ENCODE data around the gene ATP6V0B.
A peak's percentile ranks its signal among the peaks of the same experiment; 100 is the strongest.

Gene ATP6V0B

DNA sequence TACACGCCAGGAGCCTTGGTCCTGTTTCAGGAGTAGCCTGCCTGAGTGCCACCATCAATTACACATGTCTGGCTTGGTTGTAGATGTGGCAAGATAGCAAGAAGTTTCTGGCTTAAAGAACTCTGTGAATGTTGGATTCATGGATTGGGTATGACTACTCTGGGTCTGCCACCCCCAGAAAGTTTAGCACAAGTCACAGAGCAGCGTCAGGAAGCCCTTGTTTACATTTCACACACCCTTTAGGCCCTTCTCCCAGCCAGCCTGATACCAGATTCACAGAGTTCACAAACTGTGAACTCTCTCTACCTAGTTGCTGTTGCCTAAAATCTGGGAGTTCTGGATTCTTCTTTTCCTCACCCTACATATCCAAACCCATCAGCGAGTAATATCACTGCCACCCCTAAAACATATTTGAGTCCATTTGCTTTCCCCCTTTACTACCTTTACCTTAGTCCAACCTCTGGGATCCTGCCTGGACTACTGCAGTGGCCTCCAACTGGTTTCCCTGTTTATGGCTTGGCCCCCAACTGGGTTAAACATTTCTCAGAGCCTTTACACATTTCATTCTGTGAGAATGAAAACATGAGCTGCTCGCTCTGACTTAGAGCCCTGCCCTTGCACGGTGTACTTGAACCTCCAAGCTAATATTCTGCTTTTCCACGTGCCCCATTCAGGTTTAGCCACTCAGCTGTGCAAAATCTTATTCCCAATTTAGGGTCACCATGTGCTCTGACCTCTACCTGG, 12.6 kb downstream of the ATP6V0B start:
- no peak for DNase-seq

DNA sequence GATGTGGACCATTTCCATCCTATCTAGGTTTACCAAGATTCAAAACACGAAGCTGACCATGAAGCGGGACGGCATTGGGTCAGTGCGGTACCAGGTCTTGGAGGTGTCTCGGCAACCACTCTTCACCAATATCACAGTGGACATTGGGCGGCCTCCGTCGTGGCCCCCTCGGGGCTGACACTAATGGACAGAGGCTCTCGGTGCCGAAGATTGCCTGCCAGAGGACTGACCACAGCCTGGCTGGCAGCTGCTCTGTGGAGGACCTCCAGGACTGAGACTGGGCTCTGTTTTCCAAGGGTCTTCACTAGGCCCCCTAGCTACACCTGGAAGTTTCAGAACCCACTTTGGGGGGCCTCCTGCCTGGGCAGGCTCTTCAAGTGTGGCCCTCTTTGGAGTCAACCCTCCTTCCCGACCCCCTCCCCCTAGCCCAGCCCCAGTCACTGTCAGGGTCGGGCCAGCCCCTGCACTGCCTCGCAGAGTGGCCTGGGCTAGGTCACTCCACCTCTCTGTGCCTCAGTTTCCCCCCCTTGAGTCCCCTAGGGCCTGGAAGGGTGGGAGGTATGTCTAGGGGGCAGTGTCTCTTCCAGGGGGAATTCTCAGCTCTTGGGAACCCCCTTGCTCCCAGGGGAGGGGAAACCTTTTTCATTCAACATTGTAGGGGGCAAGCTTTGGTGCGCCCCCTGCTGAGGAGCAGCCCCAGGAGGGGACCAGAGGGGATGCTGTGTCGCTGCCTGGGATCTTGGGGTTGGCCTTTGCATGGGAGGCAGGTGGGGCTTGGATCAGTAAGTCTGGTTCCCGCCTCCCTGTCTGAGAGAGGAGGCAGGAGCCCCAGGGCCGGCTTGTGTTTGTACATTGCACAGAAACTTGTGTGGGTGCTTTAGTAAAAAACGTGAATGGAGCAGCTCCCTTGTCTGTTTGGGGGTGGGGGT, 15.8 kb downstream of the ATP6V0B start:
- DNase-seq: no peak

DNA sequence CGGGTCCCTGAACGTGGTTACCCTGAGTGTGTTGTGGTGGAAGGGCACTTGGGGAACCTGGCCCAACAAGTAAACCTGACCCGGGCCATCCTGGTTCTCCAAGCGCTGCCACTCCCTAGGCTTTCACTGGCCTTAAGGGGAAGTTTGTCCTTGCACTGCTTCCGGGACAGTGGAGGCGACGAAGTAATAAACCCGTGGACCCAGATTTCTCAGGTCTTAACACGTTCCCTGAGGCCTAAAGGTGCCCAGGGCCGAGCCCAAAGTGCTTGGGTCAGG, 16.4 kb downstream of the ATP6V0B start:
- DNase-seq: no peak

DNA sequence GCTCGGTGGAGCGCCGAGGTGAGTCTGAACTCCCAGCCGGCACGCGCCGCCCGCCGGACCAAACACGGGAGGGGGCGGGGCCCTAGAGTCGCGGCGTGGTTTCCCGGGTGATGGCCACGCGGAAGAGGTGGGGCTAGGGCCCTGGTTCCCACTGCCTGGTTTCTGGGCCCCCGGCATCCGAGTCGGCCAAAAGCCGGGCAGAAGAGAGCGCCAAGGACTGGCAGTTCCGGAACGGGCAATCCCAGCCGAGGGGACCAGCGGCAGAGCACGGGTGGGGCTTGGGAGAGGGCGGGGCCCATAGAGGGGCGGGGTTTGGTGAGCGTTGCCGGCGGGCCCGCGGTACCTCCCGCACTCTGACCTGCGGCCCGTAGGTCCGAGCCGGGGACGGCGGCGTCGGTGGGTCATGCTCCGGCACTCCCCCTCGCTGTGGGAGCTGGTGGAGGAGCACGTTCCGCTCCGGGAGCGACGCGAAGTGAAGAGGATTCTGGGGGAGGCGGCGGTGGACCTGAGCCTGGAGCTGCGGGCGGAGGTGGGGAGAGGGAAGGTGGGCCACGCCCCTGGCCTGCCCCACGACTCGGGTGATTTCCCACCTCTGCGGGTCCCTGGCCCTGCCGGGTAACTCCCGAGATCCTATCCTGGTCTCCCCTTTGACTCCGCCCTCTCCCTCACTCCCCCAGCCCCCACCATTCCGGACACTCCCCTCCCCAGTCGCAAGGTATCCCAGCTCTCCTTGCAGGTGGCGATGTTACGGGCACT, 16.9 kb downstream of the ATP6V0B start, which contains the start of gene CCDC24:
CCDC24 (plus strand) TSS at position 124 of the 756 bp plus-strand sequence; CDS start at position 404, 280 bp downstream.
- peak; percentile 67 for DNase-seq

DNA sequence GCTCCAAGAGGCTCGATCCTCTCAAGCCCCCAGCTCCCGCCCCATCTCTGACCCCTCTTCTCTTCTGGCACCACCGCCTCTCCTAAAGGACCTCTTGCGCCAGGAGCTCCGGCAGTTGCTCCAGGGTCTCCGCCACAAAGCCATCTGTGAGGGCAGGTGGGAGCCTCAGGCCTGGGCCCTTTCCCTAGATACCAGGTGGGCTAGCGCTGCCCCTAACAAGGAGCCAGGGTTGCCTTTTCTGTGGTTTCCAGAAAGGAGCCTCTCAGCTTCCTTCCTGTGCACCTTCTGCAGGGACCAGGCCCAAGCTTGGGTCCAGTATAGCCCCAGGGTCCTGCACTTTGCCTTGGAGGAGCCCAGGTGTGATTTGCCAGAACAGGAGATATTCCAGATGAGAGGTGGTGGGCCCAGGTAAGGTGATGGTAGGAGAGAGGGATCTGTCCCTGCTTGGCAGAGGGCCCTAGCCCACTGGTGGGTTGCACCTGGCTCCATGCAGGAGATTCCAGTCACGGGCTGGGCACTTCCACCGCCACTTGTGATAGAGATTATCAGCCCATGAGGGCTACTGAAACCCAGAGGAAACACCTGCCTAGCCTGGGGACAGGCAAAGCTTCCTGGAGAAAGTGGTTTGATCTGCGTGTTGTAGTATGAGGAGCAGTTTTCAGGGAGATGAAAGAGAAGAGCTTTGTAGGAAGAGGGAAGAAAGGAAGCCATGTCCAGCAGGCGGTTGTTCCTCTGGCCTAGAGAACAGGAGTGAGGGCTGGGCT, 17.7 kb downstream of the ATP6V0B start:
- DNase-seq: no peak

DNA sequence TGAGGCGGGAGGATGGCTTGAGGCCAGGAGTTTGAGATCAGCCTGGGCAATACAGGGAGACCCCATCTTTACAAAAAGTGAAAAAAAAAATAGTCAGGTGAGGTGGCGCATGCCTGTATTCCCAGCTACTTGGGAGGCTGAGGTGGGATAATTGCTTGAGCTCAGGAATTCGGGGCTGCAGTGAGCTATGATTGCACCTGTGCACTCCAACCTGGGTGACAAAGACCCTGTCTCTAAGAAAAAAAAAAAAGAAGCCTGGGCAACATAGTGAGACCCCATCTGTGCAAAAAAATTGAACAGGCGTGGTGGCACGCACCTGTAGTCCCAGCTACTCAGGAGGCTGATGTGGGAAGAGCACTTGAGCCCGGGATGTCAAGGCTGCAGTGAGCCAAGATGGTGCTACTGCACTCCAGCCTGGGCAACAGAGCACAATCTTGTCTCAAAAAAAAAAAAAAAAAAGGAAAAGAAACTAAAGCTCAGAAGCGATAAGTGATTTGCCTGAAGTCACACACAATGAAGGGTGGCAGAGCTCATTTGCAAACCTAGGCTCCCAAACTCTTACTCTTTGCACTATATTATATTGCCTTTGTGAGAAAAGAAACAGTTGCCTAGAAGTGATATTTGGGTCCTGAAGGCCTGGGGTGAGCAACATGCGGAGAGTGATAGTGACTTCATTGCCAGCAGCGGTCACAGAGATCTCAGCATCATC, 18.6 kb downstream of the ATP6V0B start:
- no peak for DNase-seq

DNA sequence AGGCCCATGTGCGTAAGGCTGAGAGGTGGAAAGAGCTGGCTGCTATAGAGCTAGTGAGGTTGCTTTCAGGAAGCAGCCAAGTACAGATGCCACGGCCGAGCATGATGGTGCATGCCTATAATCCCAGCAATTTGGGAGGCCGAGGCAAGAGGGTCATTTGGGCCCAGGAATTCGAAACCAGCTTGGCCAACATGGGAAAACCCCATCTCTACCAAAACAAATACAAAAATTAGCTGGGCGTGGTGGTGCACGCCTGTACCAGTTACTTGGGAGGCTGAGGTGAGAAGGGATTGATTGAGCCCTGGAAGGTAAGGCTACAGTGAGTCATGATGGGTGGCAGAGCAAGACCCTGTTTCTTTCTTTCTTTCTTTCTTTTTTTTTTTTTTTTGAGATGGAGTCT, 19.3 kb downstream of the ATP6V0B start:
- no peak for DNase-seq

DNA sequence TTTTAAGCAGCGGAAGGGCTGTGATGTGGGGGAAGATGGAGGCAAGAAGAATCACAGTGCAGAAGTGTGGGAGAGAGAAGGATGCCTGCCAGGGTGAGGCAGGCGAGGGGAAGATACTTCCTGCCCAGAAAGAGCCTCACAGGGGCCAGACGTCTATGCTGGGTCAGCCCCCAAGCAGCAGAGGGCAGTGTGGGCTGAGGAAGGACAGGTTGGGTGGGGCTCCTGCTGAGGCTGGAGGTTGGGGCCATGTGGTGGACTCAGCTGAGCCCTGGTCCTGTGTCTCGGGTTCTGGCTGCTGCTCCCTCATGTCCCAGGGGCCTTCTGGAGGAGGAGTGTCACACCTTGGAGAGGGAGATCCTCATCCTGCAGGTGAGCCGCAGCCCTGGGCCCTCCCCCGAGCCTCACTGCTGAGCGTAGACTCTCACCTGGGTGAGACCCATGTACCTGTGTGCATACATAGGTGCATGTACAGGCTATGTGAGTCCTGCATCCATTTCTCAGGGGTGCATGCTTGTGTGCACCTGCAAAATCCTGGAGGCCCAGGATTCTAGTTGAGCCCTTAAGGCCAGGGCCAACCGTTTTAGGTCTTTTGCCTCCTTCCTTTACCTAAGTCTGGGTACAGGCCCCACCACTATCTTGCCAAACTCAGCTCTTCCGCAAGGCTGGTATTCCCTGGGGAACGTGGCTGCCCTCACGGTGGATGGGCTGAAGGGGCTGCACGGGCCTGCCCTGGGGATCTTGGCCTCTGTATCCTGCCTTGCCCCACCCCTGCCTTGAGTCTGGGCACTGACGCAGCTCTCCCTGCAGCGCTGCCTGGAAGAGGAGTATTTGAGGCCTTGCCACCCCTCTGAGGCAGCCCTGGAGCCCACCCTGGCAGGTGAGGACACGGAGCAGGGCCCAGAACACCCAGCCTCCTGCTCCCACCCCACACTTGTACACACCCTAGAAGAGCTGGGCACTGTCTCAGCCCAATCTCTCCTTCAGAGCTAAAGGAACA, 20.3 kb downstream of the ATP6V0B start:
- DNase-seq: no peak

DNA sequence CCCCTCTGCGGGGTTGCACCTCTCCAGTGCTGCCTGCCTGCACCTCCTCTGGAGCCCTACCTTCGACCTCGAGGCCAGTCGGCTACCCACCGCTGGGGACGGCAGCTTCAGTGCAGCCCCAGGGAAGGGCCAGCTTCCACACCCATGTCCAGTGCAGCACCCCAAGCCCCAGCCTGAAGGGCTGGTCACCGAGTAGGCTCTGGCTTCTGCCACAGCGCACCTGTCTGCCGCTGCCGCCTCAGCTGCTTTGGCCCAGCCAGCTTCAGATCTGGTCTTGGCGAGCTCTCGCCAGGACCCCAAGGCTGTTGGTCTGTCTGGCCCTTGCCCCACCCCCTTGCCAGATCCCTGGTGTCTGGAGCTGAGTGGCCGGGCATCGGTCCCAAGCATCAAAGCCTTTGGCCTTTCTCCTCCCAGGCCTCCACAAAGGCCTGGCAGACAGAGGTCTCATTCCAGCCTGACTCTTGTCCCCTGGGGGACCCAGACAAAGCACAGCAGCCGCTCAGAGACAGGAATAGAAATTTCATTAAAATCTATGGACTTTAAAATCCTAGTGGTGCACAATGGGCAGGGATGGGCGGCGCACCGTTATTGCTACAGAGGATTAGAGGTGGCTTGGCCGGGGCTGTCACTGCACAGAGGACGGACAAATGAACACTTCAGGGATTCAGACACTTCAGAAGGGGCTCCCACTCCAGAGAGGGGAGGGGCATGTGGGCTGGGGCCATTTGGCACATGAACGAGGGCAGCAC, 21.4 kb downstream of the ATP6V0B start:
- no peak for DNase-seq

DNA sequence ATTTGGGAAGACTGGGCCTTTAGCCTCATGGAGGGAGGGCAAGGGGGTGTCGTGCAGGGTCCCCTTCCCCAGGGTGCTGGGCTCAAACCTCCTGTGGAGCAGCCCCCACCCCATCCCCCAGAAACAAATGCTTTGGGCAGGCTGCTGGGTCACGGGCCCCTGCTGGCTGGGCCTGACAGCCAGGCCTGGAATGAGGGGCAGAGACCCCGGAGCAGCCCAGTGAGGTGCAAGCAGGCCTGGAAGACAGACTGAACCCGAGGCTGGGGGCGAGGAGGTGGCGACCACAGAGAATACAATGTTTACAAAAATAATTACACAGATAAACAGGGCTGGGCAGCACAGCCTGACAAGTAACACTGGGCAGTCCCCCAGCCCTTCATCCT, 22.0 kb downstream of the ATP6V0B start:
- DNase-seq: no peak

DNA sequence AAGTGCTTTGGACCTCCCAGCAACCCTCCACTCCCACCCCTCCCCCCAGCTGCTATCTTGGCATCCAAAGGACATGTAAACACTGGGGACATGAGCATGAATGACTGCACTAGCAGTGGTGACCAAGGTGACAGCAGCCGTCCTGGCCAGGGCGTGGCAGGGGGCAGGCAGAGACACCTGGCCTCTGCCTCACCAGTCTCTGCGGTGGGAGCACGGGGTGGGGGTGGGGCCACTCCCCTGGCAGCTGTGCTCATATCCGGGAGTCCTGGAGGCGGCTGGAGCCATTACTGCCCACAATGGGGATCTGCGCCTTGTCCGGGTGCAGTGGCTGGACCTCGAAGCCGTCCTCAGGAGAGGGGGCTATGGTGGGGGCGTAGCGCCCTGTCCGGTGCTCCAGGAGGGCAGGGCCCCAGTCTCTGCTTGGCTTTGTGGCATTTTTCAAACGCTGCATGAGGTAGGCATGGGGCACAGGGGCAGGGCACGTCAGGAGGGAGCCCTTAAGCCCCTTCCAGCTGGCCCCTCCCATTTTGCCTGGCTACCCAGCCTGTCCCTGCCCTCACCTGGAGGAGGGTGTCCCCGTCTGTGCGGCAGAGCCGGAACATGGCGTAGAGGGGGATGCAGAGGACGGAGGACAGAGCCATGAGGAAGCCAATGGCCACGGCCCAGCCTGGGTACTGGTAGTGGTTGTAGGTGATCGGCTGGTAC, 22.7 kb downstream of the ATP6V0B start:
- no peak for DNase-seq

DNA sequence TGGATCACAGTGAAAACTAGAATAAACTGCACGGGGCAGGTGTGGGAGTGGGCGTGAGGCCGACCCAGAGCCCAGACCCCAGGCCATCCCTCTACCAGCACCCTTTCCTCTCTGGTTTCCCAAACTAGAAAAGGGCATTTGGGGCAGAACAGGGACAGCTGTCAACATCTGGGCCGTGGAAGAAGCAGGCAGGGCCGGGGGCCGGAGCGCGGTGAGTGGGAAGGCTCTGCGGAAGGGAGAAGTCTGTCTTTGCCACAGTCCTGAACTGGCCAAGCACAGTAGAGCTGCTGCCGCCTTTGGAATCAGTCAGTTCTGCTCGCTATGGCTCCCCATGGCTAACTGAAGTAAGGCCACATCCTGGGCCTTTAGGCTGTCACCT, 23.2 kb downstream of the ATP6V0B start:
- DNase-seq: no peak

DNA sequence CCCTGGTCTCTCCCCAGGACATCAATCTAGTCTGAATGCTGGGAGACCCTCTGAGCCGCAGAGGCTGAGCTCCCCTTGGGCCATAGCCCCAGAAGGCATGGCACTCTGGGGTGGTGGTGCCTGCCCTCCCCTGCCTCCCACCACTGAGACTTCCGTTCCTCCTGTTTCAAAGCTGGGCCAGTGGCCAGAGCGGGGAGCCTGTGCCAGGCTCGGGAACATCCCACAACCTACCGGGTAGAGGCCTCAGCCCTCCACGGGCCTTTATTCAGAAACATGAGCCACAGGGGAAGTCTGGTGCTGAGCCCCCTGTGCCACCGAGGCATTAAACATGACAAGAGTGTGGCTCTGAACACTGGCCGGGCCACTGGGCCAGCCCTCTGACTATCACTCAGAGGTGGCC, 24.7 kb downstream of the ATP6V0B start:
- DNase-seq: no peak

DNA sequence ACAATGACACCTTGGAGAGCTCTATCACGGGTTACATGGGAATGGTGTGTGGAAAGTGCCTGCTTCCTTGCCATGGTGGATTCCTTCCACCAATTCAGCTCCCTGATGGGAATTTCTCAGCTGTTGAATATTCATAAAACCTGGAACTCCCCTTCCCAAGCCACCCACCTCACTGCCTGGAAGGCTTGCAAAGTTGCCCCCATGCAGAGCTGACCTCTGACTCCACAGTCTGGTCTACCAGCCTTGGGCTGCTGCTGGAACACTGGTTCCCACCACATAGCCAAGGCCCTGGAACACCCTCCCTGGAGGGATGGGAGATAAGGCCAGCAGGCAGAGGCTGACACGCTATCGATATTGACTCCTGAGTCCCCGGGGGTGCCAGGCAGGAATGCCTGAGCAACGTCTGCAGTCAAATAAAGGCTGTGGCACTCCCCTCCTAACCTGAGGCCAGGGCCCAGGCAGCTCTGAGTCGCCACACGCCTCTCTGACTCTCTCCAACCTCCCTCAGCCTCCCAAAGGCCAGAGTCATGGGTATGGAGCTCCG, 25.4 kb downstream of the ATP6V0B start:
- no peak for DNase-seq

DNA sequence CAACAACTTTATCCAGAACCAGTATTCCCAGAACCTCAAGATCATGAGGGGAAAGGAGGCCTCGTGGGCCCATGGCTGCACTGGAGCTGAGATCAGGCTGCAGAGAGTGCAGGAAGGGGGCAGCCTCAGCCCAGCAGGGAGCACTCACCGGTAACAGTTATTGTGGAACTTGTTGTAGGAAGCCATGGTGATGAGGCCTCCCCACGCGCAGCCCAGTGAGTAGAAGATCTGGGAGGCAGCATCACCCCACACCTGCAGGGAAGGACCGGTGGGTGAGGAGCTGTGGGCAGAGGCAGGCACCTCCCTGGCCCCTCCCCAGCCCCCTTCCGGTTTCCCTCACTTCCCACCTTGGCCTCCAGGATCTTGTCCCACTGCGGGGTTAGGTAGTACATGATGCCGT, 27.4 kb downstream of the ATP6V0B start:
- DNase-seq: no peak

DNA sequence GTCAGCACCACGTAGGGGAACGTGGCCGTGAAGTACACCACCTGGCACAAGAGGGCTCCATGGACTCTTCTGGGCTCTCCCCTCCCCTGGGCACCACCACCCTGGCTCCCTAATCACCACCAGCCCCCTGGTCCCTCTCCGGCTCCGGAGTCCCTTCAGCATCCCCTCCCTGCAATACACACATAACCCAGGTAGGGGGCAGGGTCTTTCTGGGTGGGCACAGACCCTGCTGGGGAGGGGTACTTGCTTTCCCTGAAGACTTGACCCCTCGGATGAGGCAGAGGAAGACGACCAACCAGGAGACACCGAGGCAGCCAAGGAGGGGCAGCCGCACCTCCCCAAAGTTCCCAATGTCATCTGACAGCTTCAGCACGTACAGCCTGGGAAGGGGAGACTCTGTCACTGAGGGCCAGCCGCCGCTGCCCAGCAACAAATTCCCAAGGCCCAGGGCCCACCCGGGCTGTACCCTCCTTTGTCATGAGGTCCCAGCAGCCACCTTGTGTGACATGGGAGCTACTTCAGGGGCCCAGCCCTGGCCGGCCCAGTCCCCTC, 27.9 kb downstream of the ATP6V0B start:
- no peak for DNase-seq

DNA sequence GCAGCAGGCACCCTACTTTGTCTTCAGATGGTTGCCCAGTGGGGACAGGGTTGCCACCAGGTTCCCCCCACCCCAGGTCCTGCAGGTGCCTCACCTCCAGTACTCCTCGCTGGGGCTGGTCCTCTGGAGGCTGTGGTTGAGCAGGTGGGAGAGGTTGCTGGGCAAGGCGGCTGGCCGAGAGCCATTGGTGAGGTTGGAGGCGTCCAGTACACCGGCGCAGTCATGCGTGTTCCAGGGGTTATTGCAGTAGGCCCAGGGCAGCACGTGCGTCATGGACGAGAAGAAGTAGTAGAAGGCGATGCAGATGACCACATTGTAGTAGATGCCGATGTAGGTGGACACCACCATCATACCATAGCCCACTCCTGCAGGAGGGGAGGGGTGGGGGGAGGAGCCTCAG, 33.5 kb downstream of the ATP6V0B start:
- DNase-seq: no peak

DNA sequence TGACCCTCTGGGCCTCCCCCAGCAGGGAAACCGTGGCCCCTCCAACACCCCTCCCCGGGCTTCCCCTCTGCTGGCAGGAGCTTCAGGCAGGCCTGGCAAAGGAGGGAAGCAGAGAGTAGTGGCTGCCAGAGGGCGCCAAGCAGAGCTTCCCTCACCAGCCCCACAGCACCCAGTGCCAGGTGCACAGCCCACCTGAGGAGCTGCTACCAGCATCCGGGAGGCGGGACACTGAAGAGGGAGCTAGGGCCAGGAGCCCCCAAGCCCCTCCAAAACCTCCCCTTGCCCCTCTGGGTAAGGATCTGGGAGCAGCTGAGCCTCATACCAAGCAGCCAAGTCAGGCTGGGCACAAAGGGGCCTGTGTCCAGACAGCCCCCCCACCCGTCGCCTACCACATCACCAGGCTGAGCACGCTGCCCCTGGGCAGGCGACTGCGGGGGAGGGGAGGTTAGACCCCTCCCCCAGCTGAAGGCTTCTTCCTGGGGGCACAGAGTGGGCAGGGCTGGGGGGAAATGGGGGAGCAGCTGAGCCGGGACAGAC, 36.2 kb downstream of the ATP6V0B start:
- no peak for DNase-seq

DNA sequence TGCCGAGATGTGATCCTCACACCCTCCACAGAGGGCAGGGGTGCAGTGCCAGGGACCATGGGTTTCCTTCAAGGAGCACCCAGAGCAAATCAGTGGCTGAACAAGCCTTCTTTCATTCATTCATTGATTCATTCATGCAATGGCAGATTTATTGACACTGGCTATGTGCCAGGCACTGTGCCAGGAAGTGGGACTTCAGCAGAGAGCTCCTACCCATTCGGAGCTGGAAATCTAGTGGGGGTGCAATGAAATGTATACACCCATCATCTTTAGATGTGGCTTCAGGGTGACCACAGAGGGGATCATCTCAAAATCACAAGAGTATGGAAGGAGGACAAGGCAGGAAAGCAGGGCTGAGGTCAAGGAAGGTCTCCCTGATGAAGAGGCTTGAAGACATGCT, 37.6 kb downstream of the ATP6V0B start:
- no peak for DNase-seq

Data from NCI-H1048 (cell line).